ENCODE results near the gene DYSF.
A peak's percentile ranks its signal among the peaks of the same experiment; 100 is the strongest.
"Not testable (repeated sequence)": the region's sequence is repeated elsewhere in the genome, so short reads cannot be mapped to it uniquely, and the experiment has no call there.

The DYSF gene

DNA sequence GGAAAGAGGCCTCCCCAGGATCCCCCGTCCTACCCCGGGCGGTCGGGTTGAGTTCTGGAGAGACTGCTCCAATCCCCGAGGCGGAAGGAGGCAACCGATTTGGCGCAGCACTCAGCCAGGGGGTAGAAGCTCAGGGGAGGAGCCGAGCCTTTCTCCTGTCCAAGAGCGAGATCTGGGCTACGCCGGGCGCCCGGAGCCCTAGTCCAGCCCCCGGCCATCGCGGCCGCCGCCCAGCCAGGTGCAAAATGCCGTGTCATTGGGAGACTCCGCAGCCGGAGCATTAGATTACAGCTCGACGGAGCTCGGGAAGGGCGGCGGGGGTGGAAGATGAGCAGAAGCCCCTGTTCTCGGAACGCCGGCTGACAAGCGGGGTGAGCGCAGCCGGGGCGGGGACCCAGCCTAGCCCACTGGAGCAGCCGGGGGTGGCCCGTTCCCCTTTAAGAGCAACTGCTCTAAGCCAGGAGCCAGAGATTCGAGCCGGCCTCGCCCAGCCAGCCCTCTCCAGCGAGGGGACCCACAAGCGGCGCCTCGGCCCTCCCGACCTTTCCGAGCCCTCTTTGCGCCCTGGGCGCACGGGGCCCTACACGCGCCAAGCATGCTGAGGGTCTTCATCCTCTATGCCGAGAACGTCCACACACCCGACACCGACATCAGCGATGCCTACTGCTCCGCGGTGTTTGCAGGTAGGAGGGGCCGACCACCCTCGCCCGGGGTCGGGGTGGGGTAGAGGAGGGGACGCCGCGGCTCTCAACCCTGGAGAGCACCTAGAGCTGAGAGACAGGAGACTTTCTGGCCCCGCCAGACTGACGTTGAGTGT lies at the start of gene DYSF:
DYSF (plus strand) TSS at position 158 of the 817 bp plus-strand sequence.
- no peak for DNase-seq (ENCODE audit: low read depth)
- TF ChIP-seq, protein P1, sequence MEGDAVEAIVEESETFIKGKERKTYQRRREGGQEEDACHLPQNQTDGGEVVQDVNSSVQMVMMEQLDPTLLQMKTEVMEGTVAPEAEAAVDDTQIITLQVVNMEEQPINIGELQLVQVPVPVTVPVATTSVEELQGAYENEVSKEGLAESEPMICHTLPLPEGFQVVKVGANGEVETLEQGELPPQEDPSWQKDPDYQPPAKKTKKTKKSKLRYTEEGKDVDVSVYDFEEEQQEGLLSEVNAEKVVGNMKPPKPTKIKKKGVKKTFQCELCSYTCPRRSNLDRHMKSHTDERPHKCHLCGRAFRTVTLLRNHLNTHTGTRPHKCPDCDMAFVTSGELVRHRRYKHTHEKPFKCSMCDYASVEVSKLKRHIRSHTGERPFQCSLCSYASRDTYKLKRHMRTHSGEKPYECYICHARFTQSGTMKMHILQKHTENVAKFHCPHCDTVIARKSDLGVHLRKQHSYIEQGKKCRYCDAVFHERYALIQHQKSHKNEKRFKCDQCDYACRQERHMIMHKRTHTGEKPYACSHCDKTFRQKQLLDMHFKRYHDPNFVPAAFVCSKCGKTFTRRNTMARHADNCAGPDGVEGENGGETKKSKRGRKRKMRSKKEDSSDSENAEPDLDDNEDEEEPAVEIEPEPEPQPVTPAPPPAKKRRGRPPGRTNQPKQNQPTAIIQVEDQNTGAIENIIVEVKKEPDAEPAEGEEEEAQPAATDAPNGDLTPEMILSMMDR (IDR thresholded peaks at IDR 0.05; ENCODE audit: control insufficient read depth, insufficient read depth, low read depth, low read length, missing control alignments) = no peak
- peak within 1 kb of the TSS; percentile 38 for H3K4me3 ChIP-seq (ENCODE audit: control insufficient read depth, low read depth, low read length)

- H3K4me3 ChIP-seq (ENCODE audit: control insufficient read depth, low read depth, low read length) = no peak overlapping the region
- DNase-seq (ENCODE audit: low read depth) = no peak
- TF ChIP-seq, protein P1 (IDR thresholded peaks at IDR 0.05; ENCODE audit: control insufficient read depth, insufficient read depth, low read depth, low read length, missing control alignments) = no peak
These were observed 43.8 kb upstream of the DYSF start for GRCh38 chr2:71409611-71410010.

- no peak for DNase-seq (ENCODE audit: low read depth)
- TF ChIP-seq, protein P1 (IDR thresholded peaks at IDR 0.05; ENCODE audit: control insufficient read depth, insufficient read depth, low read depth, low read length, missing control alignments) = no peak
- H3K4me3 ChIP-seq (ENCODE audit: control insufficient read depth, low read depth, low read length) = no peak overlapping the region
These were observed 42.7 kb upstream of the DYSF start for GRCh38 chr2:71410696-71411095.

DNA sequence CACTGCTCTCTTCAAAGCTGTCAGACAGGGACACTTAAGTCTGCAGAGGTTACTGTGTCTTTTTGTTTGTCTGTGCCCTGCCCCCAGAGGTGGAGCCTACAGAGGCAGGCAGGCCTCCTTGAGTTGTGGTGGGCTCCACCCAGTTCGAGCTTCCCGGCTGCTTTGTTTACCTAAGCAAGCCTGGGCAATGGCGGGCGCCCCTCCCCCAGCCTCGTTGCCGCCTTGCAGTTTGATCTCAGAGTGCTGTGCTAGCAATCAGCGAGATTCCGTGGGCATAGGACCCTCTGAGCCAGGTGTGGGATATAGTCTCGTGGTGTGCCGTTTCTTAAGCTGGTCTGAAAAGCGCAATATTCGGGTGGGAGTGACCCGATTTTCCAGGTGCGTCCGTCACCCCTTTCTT lies 36.5 kb upstream of the DYSF start:
- not testable (repeated sequence) for DNase-seq (ENCODE audit: low read depth)

DNA sequence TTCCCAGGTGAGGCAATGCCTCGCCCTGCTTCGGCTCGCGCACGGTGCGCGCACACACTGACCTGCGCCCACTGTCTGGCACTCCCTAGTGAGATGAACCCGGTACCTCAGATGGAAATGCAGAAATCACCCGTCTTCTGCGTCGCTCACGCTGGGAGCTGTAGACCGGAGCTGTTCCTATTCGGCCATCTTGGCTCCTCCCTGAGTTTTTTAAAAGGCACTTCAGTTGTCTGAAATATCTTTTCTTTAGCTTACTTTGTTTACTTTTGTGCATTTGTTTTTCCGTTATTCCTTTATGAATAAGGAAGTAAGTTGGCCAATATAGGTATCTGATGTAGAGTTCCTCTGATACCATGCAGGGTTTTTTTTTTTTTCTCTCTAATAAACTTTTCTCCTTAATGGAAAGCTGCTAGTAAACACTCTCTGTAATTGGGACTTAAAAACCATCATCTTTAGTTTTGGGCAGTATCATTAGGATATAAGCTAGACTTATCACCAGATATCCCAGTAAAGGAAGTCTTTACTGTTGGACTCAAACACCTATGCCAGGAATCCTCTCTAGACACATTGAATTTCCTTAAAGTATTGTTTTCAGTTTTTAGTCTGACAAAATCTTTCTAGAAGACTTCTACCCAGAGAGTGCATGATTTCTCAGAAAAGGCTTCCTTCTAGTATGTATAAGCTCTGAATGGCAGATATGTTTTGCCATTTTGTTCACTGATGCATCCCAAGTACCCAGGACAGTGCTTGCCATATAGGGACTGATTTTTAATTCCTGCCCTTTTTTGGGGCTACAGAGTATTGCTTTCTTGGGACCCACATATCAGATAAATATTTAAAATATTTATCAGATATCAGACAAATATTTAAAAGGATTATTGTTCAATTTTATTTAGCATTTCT lies 35.8 kb upstream of the DYSF start:
- no peak overlapping the region for H3K4me3 ChIP-seq (ENCODE audit: control insufficient read depth, low read depth, low read length)
- TF ChIP-seq, protein P1 (IDR thresholded peaks at IDR 0.05; ENCODE audit: control insufficient read depth, insufficient read depth, low read depth, low read length, missing control alignments) = no peak
- no peak for DNase-seq (ENCODE audit: low read depth)

More for the DNA sequence above, 36.5 kb upstream of the DYSF start:
- not testable (repeated sequence) for H3K4me3 ChIP-seq (ENCODE audit: control insufficient read depth, low read depth, low read length)

- no peak for DNase-seq (ENCODE audit: low read depth)
- TF ChIP-seq, protein P1 (IDR thresholded peaks at IDR 0.05; ENCODE audit: control insufficient read depth, insufficient read depth, low read depth, low read length, missing control alignments) = no peak
- H3K4me3 ChIP-seq (ENCODE audit: control insufficient read depth, low read depth, low read length) = no peak overlapping the region
These were observed 34.2 kb upstream of the DYSF start for GRCh38 chr2:71419145-71419544.

GRCh38 chr2:71419976-71420375 lies 33.4 kb upstream of the DYSF start:
- no peak for DNase-seq (ENCODE audit: low read depth)
- TF ChIP-seq, protein P1 (IDR thresholded peaks at IDR 0.05; ENCODE audit: control insufficient read depth, insufficient read depth, low read depth, low read length, missing control alignments) = no peak
- H3K4me3 ChIP-seq (ENCODE audit: control insufficient read depth, low read depth, low read length) = no peak overlapping the region

All from AG09309 (cell line).